GM21515 (cell line): Measurements from ENCODE around the gene ROM1.
"Not testable (repeated sequence)": the region's sequence is repeated elsewhere in the genome, so short reads cannot be mapped to it uniquely, and the experiment has no call there.

Source experiments
- ATAC-seq: cut with Tn5 transposase; IDR thresholded peaks from one replicate; pipeline ENCODE4 v1.9.1; 2021; ENCODE audit not compliant: unreplicated experiment

ROM1 gene

GRCh38 chr11:62648185-62648966, 35.3 kb downstream of the ROM1 start:
- no peak for ATAC-seq

- no peak for ATAC-seq
Measured at GRCh38 chr11:62648967-62649364, 35.9 kb downstream of the ROM1 start.

GRCh38 chr11:62649486-62649885, 36.4 kb downstream of the ROM1 start:
- ATAC-seq: no peak

- ATAC-seq: not testable (repeated sequence)
Measured at GRCh38 chr11:62650283-62650682, 37.2 kb downstream of the ROM1 start.

- ATAC-seq: no peak
Measured at GRCh38 chr11:62652161-62653006, 39.3 kb downstream of the ROM1 start.

- ATAC-seq: no peak
Measured at GRCh38 chr11:62654297-62654696, 41.2 kb downstream of the ROM1 start.

- no peak for ATAC-seq
Measured at GRCh38 chr11:62656796-62657429, 43.9 kb downstream of the ROM1 start.

- ATAC-seq: peak; percentile 27
Measured at GRCh38 chr11:62664405-62665074, 51.5 kb downstream of the ROM1 start.
